SU-DHL-6 (cell line): ENCODE data around the gene AQP1.

Experiments
- EZH2phosphoT487 ChIP-seq: fragments of 200-600 bp; sonication (generic), shearing (Covaris generic); conservative IDR thresholded peaks from 2 replicates; pipeline ENCODE4 v1.6.1; 2018; ENCODE audit warnings: mild to moderate bottlenecking, antibody characterized with exemption, low read length, moderate library complexity, mixed read lengths
- TF ChIP-seq, protein P1 (sequence below): fragments of 200-600 bp; sonication (generic); IDR thresholded peaks from one replicate; pipeline ENCODE4 v1.5.1; 2017; ENCODE audit warnings: antibody characterized with exemption, mild to moderate bottlenecking, low read length, moderate library complexity; ENCODE audit not compliant: insufficient read depth, poor library complexity, severe bottlenecking

DNA sequence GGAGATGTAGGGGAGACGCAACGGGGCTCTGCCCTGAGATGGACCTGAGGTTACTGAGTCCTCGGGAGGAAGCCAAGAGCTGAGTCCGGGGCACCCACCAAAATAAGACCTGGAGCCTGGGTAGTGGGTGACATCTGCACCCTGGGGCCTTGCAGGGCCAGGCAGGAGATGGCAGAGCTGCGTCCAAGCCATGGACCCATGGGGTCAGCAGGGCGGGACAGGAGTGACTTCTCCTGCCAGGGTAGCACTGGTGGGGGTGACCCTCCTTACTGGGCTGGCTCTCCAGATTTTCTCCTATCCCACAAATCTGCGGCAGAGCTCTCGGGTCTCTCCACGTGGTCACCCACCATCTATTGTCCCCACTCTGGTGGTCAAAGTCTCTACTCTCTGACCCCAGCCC is 54.2 kb downstream of the AQP1 start:
- TF ChIP-seq, protein P1, sequence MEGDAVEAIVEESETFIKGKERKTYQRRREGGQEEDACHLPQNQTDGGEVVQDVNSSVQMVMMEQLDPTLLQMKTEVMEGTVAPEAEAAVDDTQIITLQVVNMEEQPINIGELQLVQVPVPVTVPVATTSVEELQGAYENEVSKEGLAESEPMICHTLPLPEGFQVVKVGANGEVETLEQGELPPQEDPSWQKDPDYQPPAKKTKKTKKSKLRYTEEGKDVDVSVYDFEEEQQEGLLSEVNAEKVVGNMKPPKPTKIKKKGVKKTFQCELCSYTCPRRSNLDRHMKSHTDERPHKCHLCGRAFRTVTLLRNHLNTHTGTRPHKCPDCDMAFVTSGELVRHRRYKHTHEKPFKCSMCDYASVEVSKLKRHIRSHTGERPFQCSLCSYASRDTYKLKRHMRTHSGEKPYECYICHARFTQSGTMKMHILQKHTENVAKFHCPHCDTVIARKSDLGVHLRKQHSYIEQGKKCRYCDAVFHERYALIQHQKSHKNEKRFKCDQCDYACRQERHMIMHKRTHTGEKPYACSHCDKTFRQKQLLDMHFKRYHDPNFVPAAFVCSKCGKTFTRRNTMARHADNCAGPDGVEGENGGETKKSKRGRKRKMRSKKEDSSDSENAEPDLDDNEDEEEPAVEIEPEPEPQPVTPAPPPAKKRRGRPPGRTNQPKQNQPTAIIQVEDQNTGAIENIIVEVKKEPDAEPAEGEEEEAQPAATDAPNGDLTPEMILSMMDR: no peak
- no peak for TF ChIP-seq EZH2phosphoT487
